ENCODE data around the gene SLF1.

Gene SLF1

GRCh38 chr5:94711785-94712184, 93.3 kb downstream of the SLF1 start:
- no peak for DNase-seq (ENCODE audit: low spot score)

GRCh38 chr5:94715768-94716167, 97.3 kb downstream of the SLF1 start:
- DNase-seq (ENCODE audit: low spot score) = no peak

GRCh38 chr5:94725142-94725541, 106.7 kb downstream of the SLF1 start:
- no peak for DNase-seq (ENCODE audit: low spot score)

- DNase-seq (ENCODE audit: low spot score) = no peak
Observed at GRCh38 chr5:94731471-94731870, 113.0 kb downstream of the SLF1 start.

- DNase-seq (ENCODE audit: low spot score) = no peak
Observed at GRCh38 chr5:94736498-94736897, 118.0 kb downstream of the SLF1 start.

GRCh38 chr5:94740286-94740685, 121.8 kb downstream of the SLF1 start:
- DNase-seq (ENCODE audit: low spot score) = no peak

- no peak for DNase-seq (ENCODE audit: low spot score)
Observed at GRCh38 chr5:94742852-94743251, 124.4 kb downstream of the SLF1 start.

- no peak for DNase-seq (ENCODE audit: low spot score)
Observed at GRCh38 chr5:94744906-94745305, 126.4 kb downstream of the SLF1 start.

GRCh38 chr5:94745786-94746730, 127.6 kb downstream of the SLF1 start:
- no peak for DNase-seq (ENCODE audit: low spot score)

- no peak for DNase-seq (ENCODE audit: low spot score)
Observed at GRCh38 chr5:94746731-94747124, 128.3 kb downstream of the SLF1 start.

Measured in AG08395 (cell line).